Natural killer cell (primary cell): ENCODE data around the gene HCN1. TPM values are rescaled to one million over a fixed set of nuclear protein-coding genes. Genes with fewer than 3 reads are reported as not detected.

Experiments used
- ATAC-seq, 3 donors: fragments of 150-1000 bp in 2 of 3; fragments of 200-7000 bp in 1 of 3; cut with Tn5 transposase; 1 replicate in 1 of 3; 2 replicates in 2 of 3; pipeline ENCODE4 v1.10.0; 2021; ENCODE audit warnings: mild to moderate bottlenecking in 2 of 3, moderate library complexity in 2 of 3
- DNase-seq, 2 donors: peaks; one replicate each; pipeline versions ENCODE4 v3.0.0 to v3.0.0-alpha.2; 2013 to 2021; ENCODE audit warnings: mixed read lengths in 1 of 2
- H3K27ac ChIP-seq: one replicate; pipeline ENCODE4 v1.5.1; 2013; ENCODE audit warnings: mild to moderate bottlenecking, low read length
- H3K27me3 ChIP-seq: one replicate; pipeline ENCODE4 v1.6.1; 2013; ENCODE audit warnings: low read length; ENCODE audit not compliant: control insufficient read depth, insufficient read depth
- H3K36me3 ChIP-seq: one replicate; pipeline ENCODE4 v1.6.1; 2013; ENCODE audit warnings: low read length; ENCODE audit not compliant: control insufficient read depth, insufficient read depth
- H3K4me1 ChIP-seq: one replicate; pipeline ENCODE4 v1.6.1; 2013; ENCODE audit warnings: low read length; ENCODE audit not compliant: control insufficient read depth, insufficient read depth
- H3K4me3 ChIP-seq: one replicate; pipeline ENCODE4 v1.5.1; 2013; ENCODE audit warnings: low read length
- H3K9me3 ChIP-seq: one replicate; pipeline ENCODE4 v1.6.1; 2013; ENCODE audit warnings: low read length; ENCODE audit not compliant: control insufficient read depth, insufficient read depth
- H3K27ac Mint-ChIP-seq, 2 donors: one replicate each; pipeline ENCODE4 v1.8.0; 2022; ENCODE audit warnings: mild to moderate bottlenecking in 2 of 2, mixed read lengths in 2 of 2, moderate library complexity in 1 of 2
- H3K27me3 Mint-ChIP-seq, 2 donors: one replicate each; pipeline ENCODE4 v1.8.0; 2022; ENCODE audit warnings: low read depth in 2 of 2, mixed read lengths in 2 of 2
- H3K36me3 Mint-ChIP-seq: one replicate; pipeline ENCODE4 v1.8.0; 2022; ENCODE audit warnings: mixed read lengths
- H3K4me1 Mint-ChIP-seq, 2 donors: one replicate each; pipeline ENCODE4 v1.8.0; 2022; ENCODE audit warnings: mixed read lengths in 2 of 2
- H3K4me3 Mint-ChIP-seq: one replicate; pipeline ENCODE4 v1.8.0; 2022; ENCODE audit warnings: mild to moderate bottlenecking, moderate library complexity, mixed read lengths
- H3K9me3 Mint-ChIP-seq, 2 donors: one replicate each; pipeline ENCODE4 v1.8.0; 2022; ENCODE audit warnings: mixed read lengths in 2 of 2
- WGBS: methylation state at CpG from one replicate; pipeline ENCODE4 v1.1.7; 2013; ENCODE audit warnings: missing lambda C conversion rate; ENCODE audit not compliant: insufficient coverage; 5-methylcytosine and 5-hydroxymethylcytosine counted together
- intact Hi-C: fragments of 100-400 bp; cut with micrococcal nuclease; formaldehyde crosslinking; loops from one replicate; pipeline ENCODE4 v1.14.2; 2022
- total RNA-seq, 4 donors: library from RNA; stranded (reverse); fragments of 120-200 nt in 1 of 4; gene quantifications; one replicate each; pipeline versions ENCODE4 v1.2.3 to v1.2.4, GENCODE V29; 2013 to 2022
- TF ChIP-seq, protein P1 (sequence below): fragments of 200-600 bp; IDR thresholded peaks from one replicate; pipeline ENCODE4 v1.8.0; 2022; ENCODE audit warnings: antibody characterized with exemption

HCN1 gene
- total RNA-seq, 3 donors from 2014 or later (not counting 1 experiment from before 2014, with no cell fraction given), result not detected

DNA sequence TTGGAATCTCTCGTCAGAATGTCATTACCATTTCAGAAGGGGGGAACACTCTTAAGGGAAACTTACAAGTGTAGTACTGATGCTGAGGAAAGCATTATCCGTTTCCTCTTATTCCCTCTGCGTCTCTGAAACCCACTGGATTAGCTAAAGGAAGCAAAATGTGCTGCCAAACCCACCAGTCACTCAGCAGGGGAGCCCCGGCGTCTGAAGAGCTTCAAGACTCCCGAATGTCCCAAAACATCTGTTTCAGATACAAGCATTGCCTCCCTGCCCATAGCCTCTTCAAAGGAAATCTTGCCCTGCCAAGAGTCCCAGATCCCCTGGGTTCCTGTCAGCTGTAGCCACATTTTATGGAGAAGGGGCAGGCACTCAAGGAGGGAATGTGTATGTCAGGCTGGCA is 1.0 kb upstream of the HCN1 start:
- WGBS, result 74% methylated on average over 6 of the region's 6 CpGs
- no peak overlapping the region for H3K27ac Mint-ChIP-seq
- no peak overlapping the region for H3K4me3 Mint-ChIP-seq
- no peaks in the 10 kb centered on the region for H3K4me1 Mint-ChIP-seq
- H3K9me3 Mint-ChIP-seq, result peaks cover 7 to 10% of the 10 kb centered on the region in 2 donors
- no peaks in the 10 kb centered on the region for H3K4me1 ChIP-seq
- H3K27ac ChIP-seq, result no peak overlapping the region
- intact Hi-C loops, result no loop called here
- peaks cover 13% of the 10 kb centered on the region for H3K9me3 ChIP-seq
- H3K4me3 ChIP-seq, result no peak overlapping the region
- no peaks in the 10 kb centered on the region for H3K36me3 ChIP-seq
- peaks cover 9% of the 10 kb centered on the region for H3K27me3 ChIP-seq
- TF ChIP-seq, protein P1, sequence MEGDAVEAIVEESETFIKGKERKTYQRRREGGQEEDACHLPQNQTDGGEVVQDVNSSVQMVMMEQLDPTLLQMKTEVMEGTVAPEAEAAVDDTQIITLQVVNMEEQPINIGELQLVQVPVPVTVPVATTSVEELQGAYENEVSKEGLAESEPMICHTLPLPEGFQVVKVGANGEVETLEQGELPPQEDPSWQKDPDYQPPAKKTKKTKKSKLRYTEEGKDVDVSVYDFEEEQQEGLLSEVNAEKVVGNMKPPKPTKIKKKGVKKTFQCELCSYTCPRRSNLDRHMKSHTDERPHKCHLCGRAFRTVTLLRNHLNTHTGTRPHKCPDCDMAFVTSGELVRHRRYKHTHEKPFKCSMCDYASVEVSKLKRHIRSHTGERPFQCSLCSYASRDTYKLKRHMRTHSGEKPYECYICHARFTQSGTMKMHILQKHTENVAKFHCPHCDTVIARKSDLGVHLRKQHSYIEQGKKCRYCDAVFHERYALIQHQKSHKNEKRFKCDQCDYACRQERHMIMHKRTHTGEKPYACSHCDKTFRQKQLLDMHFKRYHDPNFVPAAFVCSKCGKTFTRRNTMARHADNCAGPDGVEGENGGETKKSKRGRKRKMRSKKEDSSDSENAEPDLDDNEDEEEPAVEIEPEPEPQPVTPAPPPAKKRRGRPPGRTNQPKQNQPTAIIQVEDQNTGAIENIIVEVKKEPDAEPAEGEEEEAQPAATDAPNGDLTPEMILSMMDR, result no peak
- no peak for ATAC-seq
- H3K27me3 Mint-ChIP-seq, result peaks cover 10 to 13% of the 10 kb centered on the region in 2 donors
- no peak for DNase-seq
- H3K36me3 Mint-ChIP-seq, result peaks cover 11% of the 10 kb centered on the region

DNA sequence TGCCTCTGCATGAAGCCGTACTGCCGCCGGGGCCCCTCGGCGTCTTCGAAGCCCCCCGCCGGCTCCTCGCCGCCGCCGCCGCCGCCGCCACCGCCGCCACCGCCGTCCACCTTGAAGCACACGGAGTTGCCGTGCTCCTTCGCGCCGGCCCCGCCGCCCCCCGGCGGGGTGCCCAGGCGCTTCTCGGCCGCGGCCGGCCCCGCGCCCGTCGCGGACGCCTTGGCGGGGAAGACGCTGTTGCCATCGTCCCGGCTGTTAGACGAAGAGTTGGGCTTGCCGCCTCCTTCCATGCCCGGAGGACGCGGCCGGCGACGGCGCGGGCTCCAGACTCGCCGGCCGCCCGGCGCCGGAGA is 400 bp downstream of the HCN1 start:
- H3K27ac ChIP-seq, result no peak overlapping the region
- no peak for ATAC-seq

DNA sequence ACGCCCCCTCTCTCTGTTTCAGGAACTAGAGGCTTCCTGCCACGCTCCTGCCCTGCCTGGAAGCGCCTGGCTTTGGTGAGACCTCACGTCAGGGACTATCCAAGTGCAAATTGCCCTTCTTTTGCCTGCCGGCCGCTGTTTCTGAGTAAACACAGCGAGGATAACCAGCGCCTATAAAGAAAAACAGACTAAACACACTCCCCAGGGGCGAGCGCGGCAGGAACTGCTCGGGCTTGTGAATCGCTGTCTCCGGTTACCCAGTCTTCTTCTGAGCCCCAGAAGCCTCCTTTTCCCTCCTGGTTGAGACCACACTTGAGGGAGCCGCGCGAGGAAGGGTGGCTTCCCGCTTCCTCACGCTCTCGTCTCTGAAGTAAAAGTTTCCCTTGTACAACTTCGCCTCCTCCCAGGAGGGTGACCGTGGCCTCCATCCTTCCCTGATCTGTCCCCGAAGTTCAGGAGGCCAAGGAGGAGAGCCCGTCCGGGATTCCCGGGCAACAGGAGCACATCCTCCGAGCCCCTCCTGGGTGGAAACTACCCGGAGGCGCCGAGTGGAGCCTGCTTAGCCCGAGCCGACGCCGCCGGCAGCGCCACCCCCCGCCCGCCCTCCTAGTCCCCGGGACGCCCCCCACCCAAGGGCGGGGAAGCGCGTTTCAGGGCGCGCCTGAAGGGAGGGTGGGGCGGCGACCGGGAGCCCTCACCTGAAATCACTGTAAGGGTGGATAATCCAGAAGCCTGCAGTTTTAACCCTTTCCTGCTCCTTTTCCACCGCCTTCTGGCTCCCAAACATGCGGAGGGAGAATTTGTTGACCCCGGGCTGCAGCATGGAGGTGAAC is 993 bp downstream of the HCN1 start:
- H3K4me1 Mint-ChIP-seq, result no peaks in the 10 kb centered on the region
- H3K27me3 Mint-ChIP-seq, result peaks cover 10 to 13% of the 10 kb centered on the region in 2 donors
- H3K9me3 Mint-ChIP-seq, result peaks cover 7 to 10% of the 10 kb centered on the region in 2 donors
- Histone ChIP-seq H3K27ac (no peak overlapping the region), H3K4me3 (no peak overlapping the region), H3K4me1 (no peaks in the 10 kb centered on the region), H3K27me3 (peaks cover 9% of the 10 kb centered on the region), H3K36me3 (no peaks in the 10 kb centered on the region), H3K9me3 (peaks cover 13% of the 10 kb centered on the region)
- DNase-seq (no peak), ATAC-seq (no peak)
- TF ChIP-seq, protein P1, result no peak
- no peak overlapping the region for H3K4me3 Mint-ChIP-seq
- 7% methylated on average over 51 of the region's 51 CpGs for WGBS
- intact Hi-C loops, result no loop called here
- H3K36me3 Mint-ChIP-seq, result peaks cover 11% of the 10 kb centered on the region
- H3K27ac Mint-ChIP-seq, result no peak overlapping the region

More for the DNA sequence above, 400 bp downstream of the HCN1 start:
- no peak overlapping the region for H3K4me3 Mint-ChIP-seq
- H3K36me3 Mint-ChIP-seq, result peaks cover 11% of the 10 kb centered on the region
- Histone ChIP-seq H3K36me3 (no peaks in the 10 kb centered on the region), H3K27me3 (peaks cover 9% of the 10 kb centered on the region), H3K9me3 (peaks cover 13% of the 10 kb centered on the region), H3K4me1 (no peaks in the 10 kb centered on the region), H3K4me3 (no peak overlapping the region)
- DNase-seq, result no peak
- H3K9me3 Mint-ChIP-seq, result peaks cover 7 to 10% of the 10 kb centered on the region in 2 donors
- no peaks in the 10 kb centered on the region for H3K4me1 Mint-ChIP-seq
- intact Hi-C loops, result no loop called here
- WGBS, result 7% methylated on average over 59 of the region's 59 CpGs
- TF ChIP-seq, protein P1, result no peak
- H3K27me3 Mint-ChIP-seq, result peaks cover 10 to 13% of the 10 kb centered on the region in 2 donors
- H3K27ac Mint-ChIP-seq, result no peak overlapping the region
